Mesendoderm (in vitro differentiated cells): ENCODE measurements around the gene FRMD4B.

Experiments
- DNase-seq: peaks from one replicate; pipeline ENCODE4 v3.0.0; 2013
- H2AK5ac ChIP-seq: 2 replicates; pipeline ENCODE4 v1.6.1; 2013; ENCODE audit warnings: low read length, inconsistent platforms
- H2BK120ac ChIP-seq: 2 replicates; pipeline ENCODE4 v1.6.1; 2013; ENCODE audit warnings: low read depth, mild to moderate bottlenecking, low read length, moderate library complexity, mixed read lengths
- H2BK15ac ChIP-seq: replicated peaks from 2 replicates; pipeline ENCODE4 v1.6.1; 2013; ENCODE audit warnings: low read depth, mild to moderate bottlenecking, moderate library complexity
- H2BK5ac ChIP-seq: 2 replicates; pipeline ENCODE4 v1.6.1; 2013; ENCODE audit warnings: low read length, inconsistent platforms
- H3K18ac ChIP-seq: 2 replicates; pipeline ENCODE4 v1.6.1; 2013; ENCODE audit warnings: mild to moderate bottlenecking, low read length, mixed read lengths
- H3K23ac ChIP-seq: one replicate; pipeline ENCODE4 v1.6.1; 2013; ENCODE audit warnings: low read length
- H3K27ac ChIP-seq: 2 replicates; pipeline ENCODE4 v1.5.1; 2013; ENCODE audit warnings: low read depth, mild to moderate bottlenecking, inconsistent platforms, low read length, moderate library complexity
- H3K27me3 ChIP-seq: 2 replicates; pipeline ENCODE4 v1.6.1; 2013; ENCODE audit warnings: low read length, control low read depth, mild to moderate bottlenecking, inconsistent platforms; ENCODE audit not compliant: insufficient read depth, poor library complexity
- H3K36me3 ChIP-seq: 2 replicates; pipeline ENCODE4 v1.6.1; 2013; ENCODE audit warnings: low read length, inconsistent platforms; ENCODE audit not compliant: control insufficient read depth, insufficient read depth
- H3K4ac ChIP-seq: one replicate; pipeline ENCODE4 v1.6.1; 2013; ENCODE audit warnings: low read depth, mild to moderate bottlenecking, low read length, moderate library complexity
- H3K4me1 ChIP-seq: 2 replicates; pipeline ENCODE4 v1.6.1; 2013; ENCODE audit warnings: low read depth, low read length, inconsistent platforms; ENCODE audit not compliant: control insufficient read depth
- H3K4me2 ChIP-seq: 2 replicates; pipeline ENCODE4 v1.6.1; 2013; ENCODE audit warnings: low read length
- H3K4me3 ChIP-seq: 2 replicates; pipeline ENCODE4 v1.5.1; 2013; ENCODE audit warnings: mild to moderate bottlenecking, low read length
- H3K56ac ChIP-seq: one replicate; pipeline ENCODE4 v1.6.1; 2013; ENCODE audit warnings: low read length
- H3K79me1 ChIP-seq: 2 replicates; pipeline ENCODE4 v1.6.1; 2013; ENCODE audit warnings: low read length, inconsistent platforms
- H3K79me2 ChIP-seq: 2 replicates; pipeline ENCODE4 v1.6.1; 2013; ENCODE audit warnings: mild to moderate bottlenecking, low read length; ENCODE audit not compliant: control insufficient read depth, insufficient read depth
- H3K9ac ChIP-seq: 2 replicates; pipeline ENCODE4 v1.6.1; 2013; ENCODE audit warnings: low read length, inconsistent platforms
- H4K5ac ChIP-seq: one replicate; pipeline ENCODE4 v1.6.1; 2013; ENCODE audit warnings: low read length
- H4K8ac ChIP-seq: one replicate; pipeline ENCODE4 v1.6.1; 2013; ENCODE audit warnings: low read depth, mild to moderate bottlenecking, control low read depth, low read length, moderate library complexity
- whole genome bisulfite sequencing: extraction: QIAGEN DNeasy Blood & Tissue Kit; methylation state at CpG from one replicate; pipeline ENCODE4 v1.1.7; 2013; ENCODE audit warnings: low lambda C conversion rate, missing lambda C conversion rate; ENCODE audit not compliant: insufficient coverage; ENCODE audit errors: extremely low coverage; 5-methylcytosine and 5-hydroxymethylcytosine counted together

Gene FRMD4B

DNA sequence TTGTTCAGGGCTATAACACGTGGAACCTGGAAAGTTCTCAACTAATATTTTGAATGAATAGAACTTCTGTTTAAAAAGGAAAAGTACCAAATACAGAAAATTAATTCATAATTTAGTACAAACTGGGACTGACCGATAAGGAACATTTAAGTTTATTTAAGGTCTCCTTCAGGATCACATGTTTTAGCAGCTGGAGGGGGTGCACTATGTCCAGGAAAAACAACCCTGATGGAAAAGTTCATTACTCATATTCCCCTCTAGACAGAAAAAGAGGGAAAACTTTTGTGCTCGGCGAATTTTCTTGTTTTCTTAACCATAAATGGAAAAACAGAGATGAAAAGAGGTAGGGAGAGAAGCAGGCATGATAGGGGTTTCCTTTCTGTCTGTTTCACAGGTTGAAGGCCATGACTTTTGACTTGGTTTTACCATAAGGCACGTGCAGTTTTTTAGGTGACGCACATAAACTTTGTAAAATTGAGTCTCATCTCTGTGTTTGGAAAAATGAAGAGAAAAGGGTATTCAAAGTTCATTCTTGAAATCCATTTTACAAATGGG is 26.5 kb downstream of the FRMD4B start:
- H3K18ac ChIP-seq = no peak overlapping the region
- H3K56ac ChIP-seq = no peak overlapping the region
- no peak overlapping the region for H3K4ac ChIP-seq
- H3K79me1 ChIP-seq = no peaks in the 10 kb centered on the region
- H2BK15ac ChIP-seq = no peak overlapping the region
- H3K4me1 ChIP-seq = no peaks in the 10 kb centered on the region
- H3K4me3 ChIP-seq = no peak overlapping the region
- H3K79me2 ChIP-seq = no peaks in the 10 kb centered on the region
- no peak overlapping the region for H3K9ac ChIP-seq
- no peak overlapping the region for H4K5ac ChIP-seq
- no peak overlapping the region for H2BK120ac ChIP-seq
- no peak overlapping the region for H3K27ac ChIP-seq
- H3K36me3 ChIP-seq = no peaks in the 10 kb centered on the region
- H3K27me3 ChIP-seq = no peaks in the 10 kb centered on the region
- no peak overlapping the region for H4K8ac ChIP-seq
- DNase-seq = no peak
- H2BK5ac ChIP-seq = no peak overlapping the region
- WGBS = no CpG with 5 or more reads among the region's 6 CpGs
- no peak overlapping the region for H3K4me2 ChIP-seq
- no peak overlapping the region for H3K23ac ChIP-seq
- H2AK5ac ChIP-seq = no peak overlapping the region

DNA sequence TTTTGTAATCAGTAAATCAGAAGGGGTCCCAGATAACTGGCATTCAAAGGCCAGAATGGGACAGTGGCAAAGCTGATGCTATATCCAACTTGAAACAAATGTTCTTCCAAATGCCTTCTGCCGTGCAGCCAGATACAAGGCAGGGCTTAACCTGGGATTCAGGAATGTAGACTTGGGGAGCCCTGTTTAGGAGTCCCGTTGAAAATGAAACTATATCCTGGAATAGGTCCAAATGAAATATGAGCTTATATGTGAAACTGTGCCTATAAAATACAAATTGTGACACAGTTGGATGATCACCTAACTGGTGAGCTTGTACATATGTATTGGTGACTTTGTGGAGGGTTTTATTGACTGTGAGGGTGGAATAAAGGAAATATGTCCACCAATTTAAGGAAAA is 28.7 kb downstream of the FRMD4B start:
- Histone ChIP-seq H2BK120ac (no peak overlapping the region), H2BK15ac (no peak overlapping the region), H3K79me2 (no peaks in the 10 kb centered on the region), H4K5ac (no peak overlapping the region), H2BK5ac (no peak overlapping the region), H3K9ac (no peak overlapping the region), H4K8ac (no peak overlapping the region), H3K4me1 (no peaks in the 10 kb centered on the region), H3K4me3 (no peak overlapping the region), H2AK5ac (no peak overlapping the region), H3K4me2 (no peak overlapping the region), H3K27me3 (no peaks in the 10 kb centered on the region), H3K56ac (no peak overlapping the region), H3K4ac (no peak overlapping the region), H3K18ac (no peak overlapping the region), H3K36me3 (no peaks in the 10 kb centered on the region), H3K79me1 (no peaks in the 10 kb centered on the region), H3K23ac (no peak overlapping the region), H3K27ac (no peak overlapping the region)
- DNase-seq = no peak
- WGBS = no CpG with 5 or more reads among the region's 2 CpGs

GRCh38 chr3:69354948-69355347 is 30.9 kb downstream of the FRMD4B start:
- no CpG with 5 or more reads among the region's 2 CpGs for WGBS
- Histone ChIP-seq H4K8ac (no peak overlapping the region), H3K9ac (no peak overlapping the region), H4K5ac (no peak overlapping the region), H3K56ac (no peak overlapping the region), H3K79me2 (no peaks in the 10 kb centered on the region), H3K4me2 (no peak overlapping the region), H2AK5ac (no peak overlapping the region), H3K4ac (no peak overlapping the region), H2BK15ac (no peak overlapping the region), H3K4me1 (no peaks in the 10 kb centered on the region), H3K4me3 (no peak overlapping the region), H3K36me3 (no peaks in the 10 kb centered on the region), H3K18ac (no peak overlapping the region), H2BK5ac (no peak overlapping the region), H3K27me3 (no peaks in the 10 kb centered on the region), H2BK120ac (no peak overlapping the region), H3K79me1 (no peaks in the 10 kb centered on the region), H3K23ac (no peak overlapping the region), H3K27ac (no peak overlapping the region)
- no peak for DNase-seq

GRCh38 chr3:69353503-69353902 is 32.4 kb downstream of the FRMD4B start:
- H3K27ac ChIP-seq = no peak overlapping the region
- no CpG with 5 or more reads among the region's 15 CpGs for WGBS
- no peak overlapping the region for H3K18ac ChIP-seq
- no peak overlapping the region for H3K23ac ChIP-seq
- no peaks in the 10 kb centered on the region for H3K79me2 ChIP-seq
- no peak overlapping the region for H3K4me3 ChIP-seq
- no peaks in the 10 kb centered on the region for H3K4me1 ChIP-seq
- no peak overlapping the region for H2BK15ac ChIP-seq
- H4K8ac ChIP-seq = no peak overlapping the region
- no peak overlapping the region for H2BK120ac ChIP-seq
- H3K27me3 ChIP-seq = no peaks in the 10 kb centered on the region
- no peak overlapping the region for H4K5ac ChIP-seq
- H3K9ac ChIP-seq = no peak overlapping the region
- no peak overlapping the region for H3K4ac ChIP-seq
- H3K36me3 ChIP-seq = no peaks in the 10 kb centered on the region
- no peak overlapping the region for H3K56ac ChIP-seq
- H2AK5ac ChIP-seq = no peak overlapping the region
- H2BK5ac ChIP-seq = no peak overlapping the region
- no peaks in the 10 kb centered on the region for H3K79me1 ChIP-seq
- DNase-seq = no peak
- H3K4me2 ChIP-seq = no peak overlapping the region

DNA sequence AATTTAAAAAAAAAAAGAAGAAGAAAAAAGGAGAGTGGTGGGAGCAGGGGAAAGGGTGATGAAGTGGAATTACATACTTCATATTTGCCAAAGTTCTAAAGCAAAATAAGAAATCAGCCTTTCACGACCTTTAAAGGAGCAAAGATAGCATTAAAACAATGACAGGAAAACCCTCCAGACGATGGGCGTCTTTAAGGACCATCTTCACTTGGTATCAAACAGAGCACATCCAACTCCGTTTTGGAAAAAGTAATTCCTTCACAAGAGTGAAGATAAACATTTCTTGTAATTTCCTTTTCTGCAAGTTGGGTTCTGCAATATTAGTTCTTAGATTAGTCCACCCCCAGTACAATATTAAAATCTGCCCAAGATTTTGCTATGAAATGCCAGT is 32.8 kb downstream of the FRMD4B start:
- no peak overlapping the region for H3K4ac ChIP-seq
- no peaks in the 10 kb centered on the region for H3K79me1 ChIP-seq
- WGBS = no CpG with 5 or more reads among the region's 4 CpGs

More for the DNA sequence above, 32.8 kb downstream of the FRMD4B start:
- H3K56ac ChIP-seq = no peak overlapping the region
- no peak overlapping the region for H2BK120ac ChIP-seq
- no peak overlapping the region for H2AK5ac ChIP-seq
- no peak overlapping the region for H3K4me3 ChIP-seq
- no peak overlapping the region for H3K18ac ChIP-seq
- H3K4me1 ChIP-seq = no peaks in the 10 kb centered on the region
- H3K4me2 ChIP-seq = no peak overlapping the region
- H3K36me3 ChIP-seq = no peaks in the 10 kb centered on the region
- H4K8ac ChIP-seq = no peak overlapping the region
- no peaks in the 10 kb centered on the region for H3K79me2 ChIP-seq
- no peaks in the 10 kb centered on the region for H3K27me3 ChIP-seq
- H2BK5ac ChIP-seq = no peak overlapping the region
- no peak overlapping the region for H4K5ac ChIP-seq
- no peak overlapping the region for H3K9ac ChIP-seq
- H2BK15ac ChIP-seq = no peak overlapping the region
- no peak overlapping the region for H3K27ac ChIP-seq
- no peak overlapping the region for H3K23ac ChIP-seq
- DNase-seq = no peak
